GM18909 (cell line): Measurements from ENCODE around the gene HABP4.

Source experiments
- ATAC-seq: cut with Tn5 transposase; IDR thresholded peaks from one replicate; pipeline ENCODE4 v1.9.1; 2021; ENCODE audit warnings: mild to moderate bottlenecking; ENCODE audit not compliant: unreplicated experiment, poor library complexity

Gene HABP4, protein sequence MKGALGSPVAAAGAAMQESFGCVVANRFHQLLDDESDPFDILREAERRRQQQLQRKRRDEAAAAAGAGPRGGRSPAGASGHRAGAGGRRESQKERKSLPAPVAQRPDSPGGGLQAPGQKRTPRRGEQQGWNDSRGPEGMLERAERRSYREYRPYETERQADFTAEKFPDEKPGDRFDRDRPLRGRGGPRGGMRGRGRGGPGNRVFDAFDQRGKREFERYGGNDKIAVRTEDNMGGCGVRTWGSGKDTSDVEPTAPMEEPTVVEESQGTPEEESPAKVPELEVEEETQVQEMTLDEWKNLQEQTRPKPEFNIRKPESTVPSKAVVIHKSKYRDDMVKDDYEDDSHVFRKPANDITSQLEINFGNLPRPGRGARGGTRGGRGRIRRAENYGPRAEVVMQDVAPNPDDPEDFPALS

DNA sequence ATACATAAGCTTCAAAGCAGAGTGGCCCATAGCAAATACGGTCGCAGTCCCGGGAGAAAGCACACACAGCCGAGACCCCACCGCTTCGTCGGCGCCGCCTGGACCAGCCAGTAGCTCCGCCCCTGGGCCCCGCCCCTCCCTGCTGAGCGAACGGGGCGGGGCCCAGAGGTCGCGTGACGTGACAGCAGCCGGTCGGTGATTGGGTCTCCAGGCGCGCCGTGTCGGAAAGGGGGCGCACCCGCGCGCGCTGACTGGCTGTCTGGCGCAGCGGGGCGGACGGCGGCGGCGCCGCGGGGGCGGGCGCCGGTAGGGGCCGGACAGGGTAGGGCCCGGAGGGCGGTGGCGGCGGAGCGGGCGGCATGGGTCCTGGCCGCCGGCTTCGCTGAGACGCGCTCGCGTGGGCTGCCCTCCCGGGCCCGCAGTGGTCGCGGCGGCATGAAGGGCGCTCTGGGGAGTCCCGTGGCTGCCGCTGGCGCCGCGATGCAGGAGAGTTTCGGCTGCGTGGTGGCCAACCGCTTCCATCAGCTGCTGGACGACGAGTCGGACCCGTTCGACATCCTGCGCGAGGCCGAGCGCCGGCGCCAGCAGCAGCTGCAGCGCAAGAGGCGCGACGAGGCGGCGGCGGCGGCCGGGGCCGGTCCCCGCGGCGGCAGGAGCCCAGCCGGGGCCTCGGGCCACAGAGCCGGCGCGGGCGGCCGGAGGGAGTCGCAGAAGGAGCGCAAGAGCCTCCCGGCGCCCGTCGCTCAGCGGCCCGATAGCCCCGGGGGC is at the start of gene HABP4:
Gene HABP4 (plus strand): TSS at position 325 of the 768 bp plus-strand sequence. CDS start 111 bp downstream, at position 436.
- peak; percentile 96 for ATAC-seq

DNA sequence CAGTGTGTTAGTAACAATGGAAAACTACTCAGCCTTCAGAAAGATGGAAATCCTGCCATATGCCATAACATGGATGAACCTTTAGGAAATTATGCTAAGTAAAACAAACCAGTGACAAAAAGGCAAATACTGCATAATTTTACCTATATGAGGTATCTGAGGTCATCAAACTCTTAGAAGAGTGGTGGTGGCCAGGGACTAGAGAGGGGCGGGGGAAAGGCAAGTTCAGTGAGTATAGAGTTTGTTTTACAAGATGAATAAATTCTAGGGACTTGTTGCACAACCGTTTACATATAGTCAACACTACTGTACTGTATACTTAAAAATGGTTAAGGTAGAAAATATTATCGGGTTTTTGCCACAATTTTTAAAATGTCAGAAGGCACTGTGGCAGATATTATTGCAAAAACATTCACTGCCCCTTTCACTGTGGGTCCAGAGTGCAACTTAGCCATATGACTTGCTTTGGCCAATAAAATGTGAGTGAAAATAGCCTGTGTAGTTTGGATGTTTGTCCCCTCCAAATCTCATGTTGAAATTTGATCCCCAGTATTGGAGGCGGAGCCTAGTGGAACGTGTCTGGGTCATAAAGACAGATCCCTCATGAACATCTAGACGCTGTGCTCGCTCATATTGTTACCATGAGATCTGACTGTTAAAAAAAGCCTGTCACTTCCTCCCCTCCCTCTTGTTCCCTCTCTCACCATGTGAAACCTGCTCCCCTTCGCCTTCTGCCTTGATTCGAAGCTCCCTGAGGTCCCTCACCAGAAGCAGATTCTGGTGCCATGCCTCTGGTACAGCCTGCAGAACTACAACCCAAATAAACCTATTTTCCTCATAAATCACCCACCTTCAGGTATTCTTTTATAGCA is 41.3 kb upstream of the HABP4 start:
- ATAC-seq: no peak

DNA sequence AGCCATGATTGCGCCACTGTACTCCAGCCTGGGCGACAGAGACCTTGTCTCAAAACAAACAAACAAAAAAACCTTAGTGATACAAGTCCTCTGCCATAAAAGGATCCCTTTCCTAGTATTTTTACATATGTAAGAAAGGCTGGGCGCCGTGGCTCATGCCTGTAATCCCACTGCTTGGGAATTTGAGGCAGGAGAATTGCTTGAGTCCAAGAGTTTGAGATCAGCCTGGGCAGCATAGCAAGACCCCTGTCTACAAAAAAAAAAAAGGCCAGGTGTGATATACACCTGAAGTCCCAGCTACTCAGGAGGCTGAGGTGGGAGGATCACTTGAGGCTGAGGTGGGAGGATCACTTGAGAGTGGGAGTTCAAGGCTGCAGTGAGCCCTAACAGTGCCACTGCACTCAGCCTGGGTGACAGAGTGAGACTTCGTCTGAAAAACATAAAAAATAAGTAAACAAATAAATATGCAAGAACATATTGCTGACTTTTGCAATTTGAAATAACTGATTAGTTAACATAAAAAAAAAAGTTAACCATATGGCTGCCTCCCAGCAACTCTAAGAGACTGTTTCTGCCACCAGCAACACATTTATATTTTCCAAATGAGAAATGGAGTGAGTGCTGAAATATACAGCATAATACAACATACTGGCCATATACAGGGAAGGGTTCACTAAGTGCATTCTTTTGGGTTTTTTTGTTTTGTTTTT is 38.7 kb upstream of the HABP4 start:
- ATAC-seq: no peak

DNA sequence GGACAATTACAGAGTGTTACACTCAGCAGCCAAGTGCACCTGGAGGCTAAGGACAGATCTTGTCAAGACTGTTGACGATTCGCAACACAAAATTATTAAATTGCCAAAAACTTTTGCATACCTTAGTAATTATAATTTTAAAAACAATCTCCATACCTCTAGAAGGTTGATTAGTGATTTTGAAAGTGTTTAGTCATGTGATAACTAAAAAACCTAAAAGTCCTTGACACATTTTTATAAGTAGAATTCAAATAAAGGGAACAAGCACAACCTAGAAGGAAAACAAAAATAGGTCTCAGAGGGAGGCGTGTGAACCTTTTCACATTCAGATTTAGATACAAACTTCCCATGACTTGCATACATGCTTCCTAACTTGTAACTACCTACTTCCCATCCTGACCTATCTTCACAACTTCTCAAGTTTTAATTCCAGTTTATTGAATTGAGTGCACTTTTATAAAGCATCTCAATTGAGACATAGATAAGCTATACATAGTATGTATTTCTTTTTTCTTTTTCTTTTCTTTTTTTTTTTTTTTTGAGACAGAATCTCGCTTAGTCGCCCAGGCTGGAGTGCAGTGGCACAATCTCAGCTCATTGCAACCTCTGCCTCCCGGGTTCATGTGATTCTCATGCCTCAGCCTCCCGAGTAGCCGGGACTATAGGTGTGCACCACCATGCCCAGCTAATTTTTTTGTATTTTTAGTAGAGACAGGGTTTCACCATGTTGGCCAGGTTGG is 37.6 kb upstream of the HABP4 start:
- ATAC-seq: no peak

DNA sequence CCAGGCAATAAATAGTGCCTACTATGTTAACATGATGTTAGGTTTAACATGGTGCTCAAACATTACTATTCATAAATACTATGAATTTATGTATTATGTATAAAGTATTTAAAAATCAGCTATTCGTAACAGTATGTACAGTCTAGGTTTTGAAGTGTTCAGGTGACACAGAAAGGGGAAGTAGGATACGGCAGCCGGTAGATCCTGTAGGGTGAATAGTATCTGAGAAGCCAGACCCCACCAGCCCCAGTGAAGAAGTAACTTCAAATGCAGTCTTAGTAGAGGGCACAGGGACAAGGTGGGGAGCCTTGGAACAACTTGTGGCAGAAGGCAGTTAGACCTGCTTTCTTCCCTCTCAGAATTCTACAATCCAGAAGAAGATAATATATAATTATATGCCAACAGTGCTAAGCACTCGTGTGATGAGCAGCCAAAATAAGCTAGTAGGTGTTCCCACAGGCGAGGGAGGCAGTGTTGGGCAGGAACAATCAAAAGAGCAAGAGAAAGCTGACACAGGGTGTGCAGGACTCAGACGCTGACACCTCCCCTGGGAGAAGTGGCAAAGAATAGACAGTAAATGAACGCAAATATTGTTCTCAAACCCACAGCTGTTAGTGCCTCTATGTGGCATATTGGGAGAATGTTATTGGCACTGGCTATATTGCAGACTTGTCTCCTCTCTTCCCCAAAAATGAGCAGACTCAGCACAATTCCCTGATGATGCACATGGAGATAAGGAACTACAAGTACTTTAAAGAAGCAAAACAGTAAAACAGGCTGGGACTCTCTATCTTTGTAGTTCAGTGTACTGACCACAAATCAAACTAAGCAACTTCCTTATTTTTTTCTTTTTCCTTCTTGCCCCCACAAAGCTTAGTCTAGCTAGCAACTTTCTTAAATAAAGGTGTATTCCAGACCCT is 36.4 kb upstream of the HABP4 start:
- ATAC-seq: peak; percentile 29

DNA sequence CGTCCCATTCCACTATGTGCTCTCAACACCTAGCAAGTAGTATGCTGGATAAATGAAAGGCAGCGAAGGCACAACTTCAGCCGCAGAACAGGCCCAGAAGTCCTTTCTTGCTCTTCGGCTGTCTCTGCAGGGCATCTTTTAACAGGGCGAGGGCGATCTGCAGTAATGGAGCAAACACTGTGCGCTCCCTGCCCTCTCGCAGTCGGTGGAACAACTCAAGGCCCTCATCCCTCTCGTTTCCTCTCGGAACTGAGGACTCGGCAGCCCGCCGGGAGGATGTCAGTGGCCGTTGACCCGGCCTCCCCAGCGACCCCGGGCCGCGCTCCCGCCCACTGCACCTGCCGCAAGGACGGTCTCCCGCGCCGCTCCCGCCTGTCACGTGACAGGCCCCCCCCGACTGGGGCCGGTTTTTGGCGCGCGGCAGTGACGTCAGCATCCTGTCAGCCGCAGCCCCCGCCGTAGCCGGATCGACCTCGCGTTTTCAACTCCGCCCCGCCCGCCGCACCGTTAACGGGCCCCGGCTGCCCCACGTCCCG is 32.9 kb upstream of the HABP4 start:
- peak; percentile 25 for ATAC-seq

DNA sequence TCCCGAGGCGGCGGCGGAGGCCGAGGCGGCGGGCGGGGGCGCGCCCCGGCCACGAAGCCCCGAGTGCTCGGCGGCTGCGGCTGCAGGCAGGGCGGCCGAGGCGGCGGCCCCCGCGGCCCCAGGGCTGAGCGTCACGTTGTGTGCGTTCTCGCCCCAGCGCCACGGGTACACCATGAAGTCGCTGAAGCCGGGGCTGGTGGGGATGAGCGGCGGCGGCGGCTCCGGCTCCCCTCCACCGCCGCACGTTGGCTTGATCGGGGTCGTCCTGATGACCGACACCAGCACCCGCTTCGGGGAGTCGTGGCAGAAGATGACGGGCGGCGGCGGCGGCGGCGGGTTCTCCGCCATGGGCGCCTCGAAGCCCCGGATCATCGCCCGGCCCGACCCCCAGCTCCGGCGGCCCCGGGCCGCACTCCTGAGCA is 32.3 kb upstream of the HABP4 start:
- ATAC-seq: no peak

DNA sequence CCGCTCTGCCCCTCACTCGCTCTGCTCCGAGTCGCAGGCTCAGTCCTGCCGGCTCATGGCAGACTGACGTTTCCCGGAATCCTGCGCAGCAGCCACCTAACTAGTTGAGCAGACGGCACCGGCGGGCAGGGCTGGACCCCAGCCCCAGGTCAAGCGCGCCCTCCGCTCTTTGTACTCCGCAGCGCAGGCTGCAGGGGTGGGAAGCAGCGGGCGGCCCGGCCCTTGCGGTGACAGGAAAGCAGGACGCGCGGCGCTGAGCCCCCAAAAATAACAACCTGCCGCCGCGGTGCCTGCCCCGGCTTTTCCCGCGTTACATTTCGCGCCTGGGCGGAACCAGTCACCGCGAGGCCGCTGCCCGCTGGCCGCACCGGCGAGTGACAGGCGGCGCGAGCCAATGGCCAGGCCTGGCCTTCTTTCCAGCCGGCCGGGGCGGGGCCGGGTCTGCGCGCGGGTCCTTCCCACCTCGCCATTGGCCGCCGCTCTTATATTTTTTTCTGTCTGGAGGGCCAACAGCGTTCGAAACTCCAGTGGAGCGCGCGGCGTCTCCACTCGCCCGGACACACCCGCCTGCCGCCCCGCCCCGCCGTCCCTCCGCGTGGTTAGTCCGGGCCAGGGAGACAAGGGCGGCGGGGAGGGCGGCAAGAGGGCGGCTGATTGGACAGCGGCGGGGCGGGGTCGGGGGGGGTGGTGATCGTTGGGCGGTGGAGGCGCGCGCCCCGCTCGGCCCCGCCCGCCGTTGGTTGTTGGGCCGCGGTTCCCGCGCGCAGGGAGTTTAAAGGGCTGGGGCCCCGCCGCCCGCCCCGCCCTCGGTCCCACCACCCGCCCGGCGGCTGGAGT is 31.7 kb upstream of the HABP4 start, which contains the start of gene ZNF367:
Gene ZNF367 (minus strand): TSS at position 288 of the 837 bp plus-strand sequence. CDS start 338 bp downstream, outside the sequence.
- ATAC-seq: peak; percentile 70

DNA sequence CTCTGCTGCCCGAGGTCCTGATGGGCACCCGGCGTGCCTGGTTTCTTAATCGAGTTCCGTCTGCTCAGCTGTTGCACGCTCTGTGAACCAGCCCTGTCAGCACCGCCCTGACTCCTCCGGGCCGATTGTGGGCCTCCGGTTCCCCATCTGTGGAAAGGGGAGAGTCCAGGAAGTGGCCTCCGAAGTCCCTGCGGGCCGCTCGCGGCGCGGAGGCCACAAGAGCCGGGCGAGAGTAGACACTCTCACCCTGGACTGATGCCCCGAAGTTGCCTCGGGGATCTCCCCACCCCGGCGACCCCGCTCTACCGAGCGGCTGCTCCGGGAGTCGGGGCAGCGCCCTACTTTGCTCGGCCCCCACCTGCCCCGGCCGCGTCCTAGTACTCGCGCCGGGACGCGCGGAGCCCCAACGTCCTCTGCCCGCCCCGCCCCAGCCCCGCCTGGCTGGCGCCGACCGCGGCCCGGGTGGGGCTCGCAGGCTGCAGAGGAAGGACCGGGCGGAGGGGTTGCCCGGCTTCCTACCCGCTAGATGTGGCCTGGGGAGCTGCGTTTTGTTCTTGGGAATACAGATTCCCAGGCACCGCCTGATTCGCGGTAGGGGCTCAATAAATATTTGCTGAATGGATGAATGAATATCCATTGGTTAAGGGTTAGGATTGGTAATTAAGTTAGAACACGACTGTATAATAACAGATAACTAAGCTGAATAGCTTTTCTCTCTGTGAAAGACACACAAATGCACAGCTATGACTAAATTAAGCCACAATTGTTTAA is 30.9 kb upstream of the HABP4 start:
- ATAC-seq: peak; percentile 40

DNA sequence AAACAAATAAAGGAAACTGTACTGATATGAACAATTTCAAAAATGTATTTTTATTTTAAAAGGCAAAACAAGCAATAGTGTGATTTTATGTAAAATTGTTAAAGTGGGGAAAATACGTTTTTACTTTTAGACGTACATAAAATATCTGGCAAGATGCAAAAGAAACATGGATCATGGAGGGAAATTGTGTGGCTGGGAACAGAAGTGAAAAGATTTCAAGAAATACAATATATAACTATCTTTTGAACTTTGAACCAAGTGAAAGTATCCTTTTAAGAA is 30.3 kb upstream of the HABP4 start:
- no peak for ATAC-seq

DNA sequence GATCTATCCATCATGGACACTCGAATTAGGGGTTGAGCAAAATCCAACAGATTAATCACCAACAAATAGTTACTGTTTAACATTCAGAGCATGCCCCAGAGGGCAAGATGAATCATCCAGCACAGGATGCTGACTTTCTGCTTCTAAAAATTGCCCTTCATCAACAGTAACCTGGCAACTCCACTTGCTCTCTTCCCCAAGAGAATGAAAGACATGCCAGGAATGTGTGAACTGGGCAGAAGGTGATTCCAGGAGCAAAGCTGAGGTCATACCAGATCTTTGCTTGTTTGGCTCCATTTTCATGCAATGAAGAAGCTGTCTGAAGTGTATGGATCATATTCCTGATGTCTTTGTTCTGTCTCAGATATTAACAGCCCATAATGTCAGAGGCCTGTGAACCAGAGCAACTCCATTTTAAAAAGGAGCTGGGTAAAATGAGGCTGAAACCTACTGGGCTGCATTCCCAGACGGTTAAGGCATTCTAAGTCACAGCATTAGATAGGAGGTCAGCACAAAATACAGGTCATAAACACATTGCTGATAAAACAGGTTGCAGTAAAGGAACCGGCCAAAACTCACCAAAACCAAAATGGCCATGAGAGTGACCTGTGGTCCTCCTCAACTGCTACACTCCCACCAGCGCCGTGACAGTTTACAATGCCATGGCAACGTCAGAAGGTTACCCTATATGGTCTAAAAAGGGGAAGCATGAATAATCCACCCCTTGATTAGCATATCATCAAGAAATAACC is 29.3 kb upstream of the HABP4 start:
- ATAC-seq: no peak

DNA sequence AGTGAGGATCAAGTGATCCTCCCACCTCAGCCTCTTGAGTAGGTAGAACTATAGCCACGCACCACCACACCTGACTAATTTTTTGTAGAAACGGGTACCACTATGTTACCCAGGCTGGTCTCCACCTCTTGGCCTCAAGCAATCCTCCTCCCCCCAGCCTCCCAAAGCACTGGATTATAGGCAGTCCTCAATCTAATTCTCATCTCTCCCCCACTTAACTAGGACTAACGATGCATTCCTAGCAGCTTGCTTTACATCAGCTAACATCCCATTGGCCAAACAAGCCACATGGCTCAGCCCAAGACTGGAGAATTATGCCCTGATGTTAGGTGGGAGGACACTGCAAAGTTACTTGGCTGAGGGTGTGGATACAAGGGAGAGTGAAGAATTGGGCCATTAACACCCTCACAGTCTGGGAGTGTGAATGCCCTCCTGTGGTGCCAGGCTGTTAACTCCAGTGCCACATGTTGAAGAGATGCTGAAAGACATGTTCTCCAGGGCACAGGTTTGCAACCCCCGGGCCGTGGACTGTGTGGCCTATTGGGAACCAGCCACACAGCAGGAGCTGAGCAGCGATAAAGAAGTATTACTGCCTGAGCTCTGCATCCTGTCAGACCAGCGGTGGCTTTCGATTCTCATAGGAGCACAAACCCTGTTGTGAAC is 26.5 kb upstream of the HABP4 start:
- no peak for ATAC-seq

DNA sequence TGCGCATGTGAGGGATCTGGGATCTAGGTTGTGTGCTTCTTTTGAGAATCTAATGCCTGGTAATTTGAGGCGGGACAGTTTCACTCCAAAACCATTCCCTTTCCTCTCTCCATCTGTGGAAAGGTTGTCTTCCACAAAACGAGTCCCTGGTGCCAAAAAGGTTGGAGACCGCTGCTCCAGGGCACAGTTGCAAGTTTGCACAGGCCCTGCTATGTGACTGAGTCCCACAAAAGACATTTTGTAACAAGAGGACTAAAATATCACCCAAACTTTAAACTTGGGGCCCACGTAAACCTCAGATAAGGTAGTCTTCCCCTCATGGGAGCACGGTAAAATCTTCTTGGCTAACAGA is 26.0 kb upstream of the HABP4 start:
- no peak for ATAC-seq

DNA sequence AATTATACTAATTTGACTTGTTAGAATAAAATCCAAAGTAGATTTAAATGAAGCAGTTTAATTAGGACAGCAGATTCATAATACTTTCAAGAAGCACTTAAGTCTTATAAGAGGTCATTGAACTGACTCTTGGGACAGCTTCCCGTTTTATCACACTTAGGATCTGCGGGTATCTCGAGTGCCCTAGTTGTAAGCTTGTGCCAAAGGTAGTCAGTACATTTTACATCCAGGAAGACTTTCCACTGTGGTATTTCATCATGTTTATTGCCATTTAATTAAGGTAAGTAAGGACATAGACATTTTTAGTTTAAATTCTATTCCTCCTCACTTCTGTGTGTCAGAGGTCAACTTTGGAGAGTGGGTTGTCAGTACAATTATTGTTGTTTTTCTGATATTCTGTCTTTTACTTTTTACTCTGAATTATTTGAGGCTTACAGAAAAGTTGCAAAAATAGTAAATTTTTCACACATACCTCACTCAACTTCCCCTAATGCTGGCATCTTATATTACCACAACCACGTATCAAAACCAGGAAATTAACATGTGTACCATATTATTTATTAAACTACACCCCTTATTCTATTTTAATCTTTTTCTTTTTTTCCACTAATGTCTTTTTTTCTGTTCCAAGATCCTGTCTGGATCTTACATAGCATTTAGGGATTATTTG is 24.3 kb upstream of the HABP4 start:
- ATAC-seq: no peak

DNA sequence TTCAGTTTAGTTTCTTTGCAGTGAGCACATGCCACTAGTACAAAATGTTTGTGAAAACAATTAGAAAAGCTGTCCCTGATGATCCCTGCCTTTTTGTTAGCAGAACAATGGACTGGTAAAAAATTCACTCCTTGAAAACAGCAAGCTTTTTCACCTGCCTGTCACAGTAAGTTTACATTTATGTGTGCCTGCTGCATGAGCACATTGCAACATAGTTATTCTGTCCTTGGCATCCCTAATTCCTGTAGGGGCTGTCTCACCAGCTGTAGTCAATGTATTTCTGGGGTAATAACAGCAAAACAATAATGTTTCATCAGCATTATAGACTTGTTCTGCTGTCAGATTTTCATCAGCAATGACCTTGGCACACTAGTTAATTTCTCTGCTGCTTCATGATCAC is 20.2 kb upstream of the HABP4 start:
- no peak for ATAC-seq
